HCT116 (cell line): ENCODE data around the gene DCTN1. TPM values are rescaled to one million over a fixed set of nuclear protein-coding genes. Genes with fewer than 3 reads are reported as not detected.

ENCODE experiments used
- ATAC-seq: fragments of 200-7000 bp; cut with Tn5 transposase; 2 replicates; pipeline ENCODE4 v1.9.1; 2020; ENCODE audit warnings: mild to moderate bottlenecking, moderate library complexity
- BruUV-seq: library from RNA; stranded (reverse); fragments of 400-500 nt; replicated peaks from 2 replicates; lab custom pipeline; 2021; lab: Mats Ljungman, UMichigan
- CTCF ChIA-PET: fragments of 300-600 bp; sonication (Branson Sonifier 250); formaldehyde crosslinking; loops from one replicate; lab custom pipeline; 2021; ENCODE audit warnings: antibody characterized with exemption; lab: Charles Lee
- POLR2A ChIA-PET: fragments of 300-600, 350-600 bp; sonication (Branson Sonifier 250); formaldehyde crosslinking; loops from one replicate; lab custom pipeline; 2021; ENCODE audit warnings: antibody characterized with exemption; lab: Charles Lee
- RAD21 ChIA-PET, 2 experiments: fragments of 300-600 bp; sonication (Branson Sonifier 250); formaldehyde crosslinking; loops; one replicate each; lab custom pipeline; 2023; ENCODE audit warnings: low total read pairs in 2 of 2; ENCODE audit not compliant: uncharacterized antibody in 2 of 2, unreplicated experiment in 2 of 2, low non-redundant PET in 1 of 2; lab: Charles Lee
- DNase-seq: peaks from one replicate; pipeline ENCODE4 v3.0.0-alpha.2; 2010; ENCODE audit warnings: low read depth, low spot score
- H2AFZ ChIP-seq: fragments of 200-600 bp; shearing (Covaris generic), sonication (generic); 2 replicates; pipeline ENCODE4 v1.6.1; 2017; ENCODE audit warnings: low read depth, mixed run types, mixed read lengths, antibody characterized with exemption, low read length; ENCODE audit not compliant: poor library complexity, severe bottlenecking
- H3K27ac ChIP-seq: 2 replicates; pipeline ENCODE4 v1.5.1; 2012; ENCODE audit warnings: low read depth, low read length
- H3K27me3 ChIP-seq: fragments of 200-600 bp; sonication (generic); 2 replicates; pipeline ENCODE4 v1.6.1; 2016; ENCODE audit warnings: mixed run types, low read length, mixed read lengths; ENCODE audit not compliant: insufficient read depth
- H3K36me3 ChIP-seq, 2 experiments: fragments of 200-500 bp in 1 of 2; fragments of 200-600 bp in 1 of 2; sonication (Bioruptor generic) in 1 of 2; sonication (generic) in 1 of 2; 2 replicates each; pipeline versions ENCODE4 v1.5.1 to v1.6.1; 2014 to 2016; ENCODE audit warnings: low read length in 2 of 2, inconsistent platforms in 1 of 2, mixed read lengths in 1 of 2, mixed run types in 1 of 2; ENCODE audit not compliant: insufficient read depth in 2 of 2, control insufficient read depth in 1 of 2
- H3K4me1 ChIP-seq, 2 experiments: fragments of 200-600 bp in 1 of 2; sonication (generic) in 1 of 2; 2 replicates each; pipeline versions ENCODE4 v1.5.1 to v1.6.1; 2012 to 2017; ENCODE audit warnings: low read length in 2 of 2, inconsistent platforms in 1 of 2, mild to moderate bottlenecking in 1 of 2, mixed read lengths in 1 of 2, mixed run types in 1 of 2, moderate library complexity in 1 of 2; ENCODE audit not compliant: insufficient read depth in 2 of 2, control insufficient read depth in 1 of 2
- H3K4me2 ChIP-seq: fragments of 200-600 bp; sonication (generic); 2 replicates; pipeline ENCODE4 v1.6.1; 2017; ENCODE audit warnings: mixed run types, low read length, mixed read lengths
- H3K4me3 ChIP-seq, 2 experiments: fragments of 200-600 bp in 1 of 2; sonication (generic) in 1 of 2; replicated peaks in 1 of 2; 2 replicates each; pipeline ENCODE4 v1.5.1; 2011 to 2016; ENCODE audit warnings: low read length in 2 of 2, control low read depth in 1 of 2, low read depth in 1 of 2, mild to moderate bottlenecking in 1 of 2, mixed read lengths in 1 of 2, mixed run types in 1 of 2
- H3K79me2 ChIP-seq: fragments of 200-600 bp; sonication (generic); 2 replicates; pipeline ENCODE4 v1.6.1; 2017; ENCODE audit warnings: mild to moderate bottlenecking, mixed run types, low read length, moderate library complexity, mixed read lengths; ENCODE audit not compliant: insufficient read depth
- H3K9ac ChIP-seq: fragments of 200-600 bp; sonication (generic); 2 replicates; pipeline ENCODE4 v1.6.1; 2016; ENCODE audit warnings: low read length, mixed read lengths
- H3K9me2 ChIP-seq: fragments of 200-600 bp; sonication (generic), shearing (Covaris generic); 2 replicates; pipeline ENCODE4 v1.6.1; 2017; ENCODE audit warnings: mixed run types, mild to moderate bottlenecking, moderate library complexity; ENCODE audit not compliant: insufficient read depth
- H3K9me3 ChIP-seq, 2 experiments: fragments of 200-500 bp in 1 of 2; fragments of 200-600 bp in 1 of 2; sonication (Bioruptor generic) in 1 of 2; sonication (generic) in 1 of 2; 2 replicates each; pipeline ENCODE4 v1.6.1; 2014 to 2017; ENCODE audit warnings: low read length in 2 of 2, mixed read lengths in 2 of 2, inconsistent platforms in 1 of 2, low read depth in 1 of 2, mild to moderate bottlenecking in 1 of 2, mixed run types in 1 of 2, moderate library complexity in 1 of 2; ENCODE audit not compliant: control insufficient read depth in 1 of 2, insufficient read depth in 1 of 2
- H4K20me1 ChIP-seq: fragments of 200-600 bp; sonication (generic), shearing (Covaris generic); 2 replicates; pipeline ENCODE4 v1.6.1; 2017; ENCODE audit warnings: mixed run types, mild to moderate bottlenecking, moderate library complexity; ENCODE audit not compliant: insufficient read depth
- POLR2AphosphoS5 ChIP-seq: IDR thresholded peaks from 2 replicates; pipeline ENCODE4 v1.6.1; 2011; ENCODE audit warnings: mild to moderate bottlenecking, low read depth, low read length, moderate library complexity
- SIN3A ChIP-seq: IDR thresholded peaks from 2 replicates; pipeline ENCODE4 v1.6.1; 2012; ENCODE audit warnings: low read depth
- SP1 ChIP-seq: IDR thresholded peaks from 2 replicates; pipeline ENCODE4 v1.6.1; 2012; ENCODE audit warnings: low read depth
- SRF ChIP-seq: IDR thresholded peaks from 2 replicates; pipeline ENCODE4 v1.6.1; 2012; ENCODE audit warnings: low read depth
- ZFX ChIP-seq: fragments of 450-650 bp; IDR thresholded peaks from 2 replicates; pipeline ENCODE4 v1.6.1; 2017
- intact Hi-C: fragments of 100-400 bp; cut with micrococcal nuclease; formaldehyde crosslinking; loops from 2 replicates; pipeline ENCODE4 v1.10.0; 2022
- total RNA-seq: library from RNA; stranded (reverse); gene quantifications from one replicate; pipeline ENCODE4 v1.2.1, GENCODE V29; 2021; ENCODE audit not compliant: unreplicated experiment

Gene DCTN1
- total RNA-seq, 1 experiment from 2014 or later = 129 TPM

- Histone ChIP-seq H3K9me3 (no peaks in the 10 kb centered on the region), H3K4me3 (no peak overlapping the region), H3K27ac (no peak overlapping the region), H4K20me1 (no peaks in the 10 kb centered on the region), H2AFZ (no peak overlapping the region), H3K4me1 (peaks cover 0 to 36% of the 10 kb centered on the region in 2 experiments; a peak in 3 of 4 replicates), H3K27me3 (no peaks in the 10 kb centered on the region), H3K79me2 (no peaks in the 10 kb centered on the region), H3K4me2 (no peak overlapping the region), H3K36me3 (peaks cover 28 to 41% of the 10 kb centered on the region in 2 experiments), H3K9ac (no peak overlapping the region), H3K9me2 (no peaks in the 10 kb centered on the region)
- POLR2A ChIA-PET = no interaction called here
- no TSS peak for BruUV-seq
- RAD21 ChIA-PET = no interaction called here
- ATAC-seq = no peak
- intact Hi-C loops = no loop called here
- DNase-seq = no peak
- TF ChIP-seq POLR2AphosphoS5 (0 out of 2 replicates have a peak, but pooled peaks have one; percentile 26), SP1 (no peak)
- CTCF ChIA-PET = no interaction called here
Observed at GRCh38 chr2:74424995-74425406, 44.9 kb upstream of the DCTN1 start.

- Histone ChIP-seq H3K27me3 (no peaks in the 10 kb centered on the region), H3K4me1 (peaks cover 0 to 36% of the 10 kb centered on the region in 2 experiments; a peak in 3 of 4 replicates), H3K9ac (no peak overlapping the region), H3K36me3 (peaks cover 23 to 35% of the 10 kb centered on the region in 2 experiments), H3K4me3 (no peak overlapping the region), H2AFZ (no peak overlapping the region), H3K27ac (no peak overlapping the region), H3K9me3 (no peaks in the 10 kb centered on the region), H3K4me2 (no peak overlapping the region), H3K79me2 (no peaks in the 10 kb centered on the region), H4K20me1 (no peaks in the 10 kb centered on the region), H3K9me2 (no peaks in the 10 kb centered on the region)
- TF ChIP-seq SIN3A = no peak
- no peak for TF ChIP-seq SRF
- TF ChIP-seq ZFX = no peak
- no peak for TF ChIP-seq SP1
- ChIA-PET RAD21 (no interaction called here), CTCF (no interaction called here), POLR2A (no interaction called here)
- no TSS peak for BruUV-seq
- ATAC-seq (no peak), DNase-seq (no peak)
- intact Hi-C loops = no loop called here
Observed at GRCh38 chr2:74424139-74424992, 44.3 kb upstream of the DCTN1 start.
